ENCODE data around the gene OR14A2.
"Not testable (repeated sequence)": the region's sequence is repeated elsewhere in the genome, so short reads cannot be mapped to it uniquely, and the experiment has no call there.

OR14A2 gene

DNA sequence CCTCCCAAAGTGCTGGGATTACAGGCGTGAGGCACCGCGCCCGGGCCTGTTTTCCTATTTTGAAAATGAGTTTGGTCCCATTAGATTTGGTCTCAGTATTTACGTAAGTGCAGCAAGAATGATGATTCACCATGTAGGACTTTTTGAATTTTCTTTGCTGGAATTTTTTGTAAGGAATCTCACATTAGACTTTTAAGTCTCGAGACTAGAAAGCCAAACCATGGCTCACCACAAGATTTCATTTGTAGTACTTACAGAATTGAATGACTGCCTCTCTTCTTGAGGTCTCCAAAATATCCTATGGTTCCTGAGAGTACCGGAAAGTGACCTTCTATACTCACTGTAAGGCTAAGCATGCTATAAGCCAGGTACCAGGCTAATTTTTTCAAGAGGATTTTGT lies 325 bp downstream of the OR14A2 start:
- Histone ChIP-seq H3K4me1 (no peaks in the 10 kb centered on the region), H3K36me3 (no peaks in the 10 kb centered on the region), H3K4me3 (ENCODE audit: low read depth, low read length) (no peak overlapping the region), H3K27me3 (no peaks in the 10 kb centered on the region), H3K9me3 (no peaks in the 10 kb centered on the region; the same call in 1 of the 2 replicates)
- TF ChIP-seq, protein P1, sequence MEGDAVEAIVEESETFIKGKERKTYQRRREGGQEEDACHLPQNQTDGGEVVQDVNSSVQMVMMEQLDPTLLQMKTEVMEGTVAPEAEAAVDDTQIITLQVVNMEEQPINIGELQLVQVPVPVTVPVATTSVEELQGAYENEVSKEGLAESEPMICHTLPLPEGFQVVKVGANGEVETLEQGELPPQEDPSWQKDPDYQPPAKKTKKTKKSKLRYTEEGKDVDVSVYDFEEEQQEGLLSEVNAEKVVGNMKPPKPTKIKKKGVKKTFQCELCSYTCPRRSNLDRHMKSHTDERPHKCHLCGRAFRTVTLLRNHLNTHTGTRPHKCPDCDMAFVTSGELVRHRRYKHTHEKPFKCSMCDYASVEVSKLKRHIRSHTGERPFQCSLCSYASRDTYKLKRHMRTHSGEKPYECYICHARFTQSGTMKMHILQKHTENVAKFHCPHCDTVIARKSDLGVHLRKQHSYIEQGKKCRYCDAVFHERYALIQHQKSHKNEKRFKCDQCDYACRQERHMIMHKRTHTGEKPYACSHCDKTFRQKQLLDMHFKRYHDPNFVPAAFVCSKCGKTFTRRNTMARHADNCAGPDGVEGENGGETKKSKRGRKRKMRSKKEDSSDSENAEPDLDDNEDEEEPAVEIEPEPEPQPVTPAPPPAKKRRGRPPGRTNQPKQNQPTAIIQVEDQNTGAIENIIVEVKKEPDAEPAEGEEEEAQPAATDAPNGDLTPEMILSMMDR (IDR thresholded peaks at IDR 0.05; ENCODE audit: low read depth, low read length) = no peak
- no peak for DNase-seq

DNA sequence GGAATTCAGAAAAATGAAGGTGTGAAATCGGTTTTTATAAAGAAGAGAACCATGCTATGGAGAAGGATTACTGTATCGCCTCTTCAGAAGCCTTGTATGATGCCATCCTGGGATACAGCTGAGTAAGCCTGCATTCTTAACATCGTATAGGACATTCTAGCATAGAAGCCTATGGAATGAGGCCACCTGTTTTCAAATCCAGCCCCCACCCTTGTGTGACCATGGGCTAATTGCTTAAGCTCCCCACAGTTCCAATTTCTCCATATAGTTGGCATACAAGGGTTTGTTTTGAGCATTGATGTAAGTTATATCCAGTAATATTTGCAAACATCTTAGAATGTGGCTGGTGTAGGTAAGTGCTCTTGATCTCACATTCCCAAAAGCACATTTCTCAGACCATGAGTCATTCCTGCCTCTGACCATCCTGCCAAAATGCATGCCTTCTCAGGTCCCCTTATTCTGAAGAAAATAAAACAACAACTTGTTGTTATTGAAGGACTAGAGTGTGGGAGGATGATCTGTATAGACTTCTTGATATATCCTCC lies 1.5 kb downstream of the OR14A2 start:
- Histone ChIP-seq H3K4me1 (no peaks in the 10 kb centered on the region), H3K4me3 (ENCODE audit: low read depth, low read length) (no peak overlapping the region), H3K27me3 (no peaks in the 10 kb centered on the region), H3K9me3 (no peaks in the 10 kb centered on the region; the same call in 1 of the 2 replicates), H3K36me3 (no peaks in the 10 kb centered on the region)
- TF ChIP-seq, protein P1 (IDR thresholded peaks at IDR 0.05; ENCODE audit: low read depth, low read length) = no peak
- DNase-seq = no peak

DNA sequence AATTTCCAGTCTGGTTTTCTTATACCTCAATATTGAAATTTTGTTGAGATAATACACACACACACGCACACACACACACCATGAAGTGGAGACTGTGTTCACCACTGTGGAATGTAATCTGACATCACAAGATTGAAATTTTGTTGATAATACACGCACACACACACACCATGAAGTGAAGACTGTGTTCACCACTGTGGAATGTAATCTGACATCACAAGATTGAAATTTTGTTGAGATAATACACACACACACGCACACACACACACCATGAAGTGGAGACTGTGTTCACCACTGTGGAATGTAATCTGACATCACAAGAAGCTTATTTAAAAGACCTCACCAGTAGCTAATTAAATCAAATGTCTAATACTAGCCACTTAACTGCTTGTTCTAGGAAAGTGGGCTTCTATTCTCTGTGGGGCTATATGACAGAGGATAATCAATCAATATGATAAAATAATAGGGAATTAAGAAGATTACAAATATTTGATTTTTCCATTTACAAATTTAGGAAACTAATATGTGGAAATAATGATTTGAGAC lies 5.7 kb downstream of the OR14A2 start:
- H3K9me3 ChIP-seq; DNase-seq; H3K4me1 ChIP-seq; H3K4me3 ChIP-seq (ENCODE audit: low read depth, low read length); H3K27me3 ChIP-seq; H3K36me3 ChIP-seq: not testable (repeated sequence)

DNA sequence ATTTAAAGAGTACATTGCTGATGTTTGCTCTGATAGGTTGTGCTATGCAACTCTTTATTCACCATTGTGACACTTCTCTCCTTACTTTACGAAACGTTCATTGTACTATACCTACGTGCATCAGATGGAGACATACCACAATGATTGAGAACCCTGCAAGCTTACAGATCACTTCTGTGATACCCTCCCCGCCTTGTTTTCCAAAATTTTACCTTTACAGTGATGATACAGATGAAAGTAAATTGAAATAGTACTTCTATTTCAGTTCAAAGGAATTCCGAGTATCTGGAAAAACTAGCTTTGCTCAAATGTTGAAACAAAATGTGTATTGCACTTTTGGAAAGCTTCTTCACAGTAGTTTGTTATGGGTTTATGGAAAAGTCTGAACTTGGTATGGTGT lies 6.2 kb downstream of the OR14A2 start:
- TF ChIP-seq, protein P1 (IDR thresholded peaks at IDR 0.05; ENCODE audit: low read depth, low read length) = no peak
- Histone ChIP-seq H3K4me3 (ENCODE audit: low read depth, low read length) (no peak overlapping the region), H3K27me3 (no peaks in the 10 kb centered on the region), H3K36me3 (no peaks in the 10 kb centered on the region), H3K4me1 (no peaks in the 10 kb centered on the region), H3K9me3 (no peaks in the 10 kb centered on the region)
- DNase-seq = no peak

DNA sequence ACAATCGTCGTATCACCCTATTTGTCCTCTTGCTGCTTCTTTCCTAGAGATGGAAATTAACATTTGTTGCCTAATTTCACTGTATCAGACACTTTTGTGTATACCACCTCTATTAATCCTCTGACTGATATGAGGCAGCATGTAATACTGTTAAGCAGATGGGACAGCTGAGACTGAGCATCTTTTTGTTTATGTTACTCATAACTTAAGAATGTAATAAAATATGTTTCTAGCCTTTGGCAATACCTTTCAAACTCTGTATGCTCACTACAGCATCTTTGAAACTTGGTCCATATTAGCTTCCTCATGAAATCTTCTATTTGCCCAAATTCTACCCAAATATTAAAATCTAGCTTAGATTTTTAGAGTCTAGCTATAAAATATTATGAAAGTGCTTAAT lies 7.2 kb downstream of the OR14A2 start:
- no peaks in the 10 kb centered on the region for H3K4me1 ChIP-seq
- H3K27me3 ChIP-seq = no peaks in the 10 kb centered on the region
- H3K4me3 ChIP-seq (ENCODE audit: low read depth, low read length) = no peak overlapping the region
- TF ChIP-seq, protein P1 (IDR thresholded peaks at IDR 0.05; ENCODE audit: low read depth, low read length) = no peak
- H3K36me3 ChIP-seq = no peaks in the 10 kb centered on the region
- no peaks in the 10 kb centered on the region for H3K9me3 ChIP-seq
- no peak for DNase-seq

DNA sequence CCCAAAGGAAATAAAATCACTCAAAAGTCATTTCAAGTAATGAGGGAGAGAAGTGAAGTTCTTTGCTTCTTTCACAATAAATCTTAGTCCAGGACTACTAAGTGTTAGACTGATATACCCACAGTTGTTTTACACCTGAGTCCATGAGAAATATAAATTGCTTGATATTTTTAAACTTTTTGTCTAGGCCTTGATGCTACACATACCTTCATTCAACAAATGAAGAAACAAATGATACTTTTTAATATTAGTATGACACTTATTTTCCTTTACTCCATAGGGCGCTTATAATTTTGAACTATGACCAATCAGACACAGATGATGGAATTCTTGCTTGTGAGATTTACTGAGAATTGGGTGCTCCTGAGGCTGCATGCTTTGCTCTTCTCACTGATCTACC lies 9.6 kb downstream of the OR14A2 start, which contains the start of gene OR14K1:
TSS of gene OR14K1 (plus strand) at position 301 of the 400 bp plus-strand sequence. CDS start at position 301, 0 bp downstream.
- Histone ChIP-seq H3K4me1 (no peaks in the 10 kb centered on the region), H3K36me3 (no peaks in the 10 kb centered on the region), H3K9me3 (no peaks in the 10 kb centered on the region), H3K27me3 (no peaks in the 10 kb centered on the region), H3K4me3 (ENCODE audit: low read depth, low read length) (no peak within 1 kb of the TSS)
- TF ChIP-seq, protein P1 (IDR thresholded peaks at IDR 0.05; ENCODE audit: low read depth, low read length) = no peak
- no peak for DNase-seq

Data from BE2C (cell line).